SHP77 (cell line): ENCODE measurements around the gene ANKRD42.
"Not testable (repeated sequence)": the region's sequence is repeated elsewhere in the genome, so short reads cannot be mapped to it uniquely, and the experiment has no call there.

Source experiments
- DNase-seq, 2 experiments: peaks; one replicate each; lab custom pipeline; 2025; lab: John Stamatoyannopoulos, UW

ANKRD42 gene

DNA sequence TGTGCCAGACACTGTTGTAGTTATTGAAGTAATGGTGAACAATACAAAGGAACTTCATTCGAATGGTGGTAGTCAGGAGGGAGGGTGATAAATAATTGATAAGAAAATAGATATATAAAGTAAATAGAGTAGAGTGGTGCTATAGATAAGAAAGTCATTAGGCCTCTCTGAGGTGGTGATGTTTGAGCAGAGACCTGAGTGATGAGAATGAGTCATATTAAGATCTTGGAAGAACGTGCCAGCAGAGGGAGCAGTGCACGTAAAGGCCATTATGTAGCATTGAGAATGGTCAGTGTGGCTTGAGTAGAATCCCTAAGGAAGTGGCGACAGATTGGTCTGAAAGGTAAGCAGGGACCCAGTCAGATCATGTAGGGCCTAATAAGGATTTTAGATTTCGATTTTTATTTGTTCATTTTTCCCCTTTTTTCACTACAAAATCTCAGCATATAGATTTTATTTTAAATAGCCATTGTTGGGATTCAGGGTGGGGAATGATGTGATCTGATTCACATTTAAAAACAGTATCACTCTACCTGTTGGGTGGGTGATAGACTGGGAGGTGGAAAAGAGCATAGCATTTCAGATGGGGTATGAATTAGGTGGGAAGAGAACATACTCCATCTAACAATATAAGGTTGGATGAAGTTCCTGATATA lies 47.9 kb downstream of the ANKRD42 start:
- peak; percentile 35 to 62 for DNase-seq

DNA sequence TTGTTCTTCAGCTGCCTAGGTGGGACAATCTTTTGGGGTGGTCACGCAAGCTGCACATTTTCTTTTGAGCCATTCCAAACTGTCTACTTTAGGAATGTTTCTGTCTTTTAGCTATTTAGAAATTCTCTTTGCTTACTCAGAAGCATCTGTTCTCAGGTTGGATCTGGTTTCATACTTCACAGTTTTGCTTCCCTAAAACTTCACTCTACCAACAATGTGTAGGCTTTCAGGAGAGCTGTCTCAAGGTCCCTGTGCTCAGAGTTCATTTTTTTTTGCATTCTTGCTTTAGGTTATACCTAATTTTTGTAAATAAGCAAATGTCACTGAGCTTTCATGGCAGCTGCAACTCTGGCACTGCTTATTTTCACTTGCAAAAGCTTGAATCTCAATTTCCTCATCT lies 55.9 kb downstream of the ANKRD42 start:
- no peak for DNase-seq

DNA sequence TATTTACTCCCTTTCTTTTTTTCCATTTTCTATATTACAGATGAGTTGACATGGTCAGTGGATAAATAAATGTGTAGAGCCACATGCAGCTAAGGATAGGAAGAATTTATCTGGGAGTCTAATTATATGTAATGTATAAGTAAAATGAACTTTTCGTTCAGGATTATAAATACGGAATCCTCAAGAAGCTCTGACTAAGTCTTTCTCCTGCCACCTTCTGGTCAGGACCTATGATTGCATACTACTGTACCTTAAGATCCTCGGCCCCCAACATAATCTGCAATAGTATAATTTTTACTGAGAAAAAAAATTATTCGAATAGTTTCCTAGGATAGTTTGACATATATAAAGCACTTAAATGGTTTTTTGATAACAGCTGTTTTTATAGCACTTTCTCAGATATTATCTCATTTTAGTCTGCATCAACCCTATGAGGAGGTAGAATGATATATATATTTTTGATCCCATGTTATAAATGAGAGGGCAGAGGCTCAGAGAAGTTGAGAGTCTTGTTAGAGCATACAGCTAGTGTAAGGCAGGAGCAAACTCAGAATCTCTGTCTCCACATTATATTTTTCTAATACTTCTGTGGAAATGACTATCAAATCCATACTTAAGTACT lies 56.6 kb downstream of the ANKRD42 start:
- DNase-seq = peak in 1 of 2 experiments; percentile 30

DNA sequence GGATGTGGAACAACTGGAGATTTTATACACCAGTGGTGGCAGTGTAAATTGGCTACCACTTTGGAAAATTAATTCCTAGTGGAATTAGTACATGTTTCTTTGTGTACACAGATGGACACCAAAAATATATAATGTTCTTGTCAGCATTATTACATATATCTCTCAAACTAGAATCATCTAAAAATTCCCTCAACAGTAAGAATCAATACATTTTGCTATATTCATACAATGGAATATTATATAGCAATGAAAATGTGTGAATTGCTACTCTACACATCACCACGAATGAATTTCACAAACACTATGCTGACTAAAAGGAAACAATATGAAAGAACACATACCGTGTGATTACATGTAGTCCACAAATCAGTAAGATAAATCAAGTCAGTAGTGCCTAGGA lies 58.8 kb downstream of the ANKRD42 start:
- no peak for DNase-seq

DNA sequence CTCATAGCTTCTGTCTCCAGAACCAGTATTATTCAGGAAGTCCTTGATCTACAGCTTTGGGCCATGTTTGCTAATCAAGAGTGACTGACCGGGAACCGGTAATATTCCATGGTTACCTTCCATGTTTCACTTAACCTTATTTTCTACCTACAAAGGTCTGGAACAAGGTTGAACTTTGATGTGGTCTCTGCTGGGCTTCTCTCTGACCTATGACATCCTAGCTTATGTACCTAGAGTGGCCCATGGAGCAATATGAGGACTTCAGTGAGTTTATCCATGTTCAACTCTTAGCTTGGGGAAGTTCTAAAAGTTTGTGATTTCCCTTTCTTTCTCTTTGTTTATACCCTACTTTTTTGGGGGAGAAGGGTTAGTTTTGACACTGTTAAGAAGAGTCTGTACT lies 59.4 kb downstream of the ANKRD42 start:
- DNase-seq = no peak

DNA sequence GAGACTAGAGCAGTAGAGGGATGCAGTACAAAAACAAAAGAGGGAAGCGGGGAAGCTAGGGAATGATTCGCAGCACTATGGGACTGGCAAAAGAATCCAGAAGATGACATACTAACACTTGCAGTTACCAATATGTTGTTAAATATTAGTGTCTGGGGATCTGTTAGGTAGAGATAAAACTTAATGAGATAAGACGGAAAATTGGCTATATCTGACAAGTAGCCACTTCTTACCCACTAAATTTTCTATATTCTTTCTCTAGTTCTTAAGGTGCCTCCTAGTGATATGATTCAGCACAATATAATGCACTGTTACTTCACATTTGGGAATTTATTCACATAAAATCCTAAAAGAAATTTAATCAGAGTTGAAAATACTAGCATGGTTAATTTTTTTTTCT lies 61.9 kb downstream of the ANKRD42 start:
- DNase-seq = no peak

DNA sequence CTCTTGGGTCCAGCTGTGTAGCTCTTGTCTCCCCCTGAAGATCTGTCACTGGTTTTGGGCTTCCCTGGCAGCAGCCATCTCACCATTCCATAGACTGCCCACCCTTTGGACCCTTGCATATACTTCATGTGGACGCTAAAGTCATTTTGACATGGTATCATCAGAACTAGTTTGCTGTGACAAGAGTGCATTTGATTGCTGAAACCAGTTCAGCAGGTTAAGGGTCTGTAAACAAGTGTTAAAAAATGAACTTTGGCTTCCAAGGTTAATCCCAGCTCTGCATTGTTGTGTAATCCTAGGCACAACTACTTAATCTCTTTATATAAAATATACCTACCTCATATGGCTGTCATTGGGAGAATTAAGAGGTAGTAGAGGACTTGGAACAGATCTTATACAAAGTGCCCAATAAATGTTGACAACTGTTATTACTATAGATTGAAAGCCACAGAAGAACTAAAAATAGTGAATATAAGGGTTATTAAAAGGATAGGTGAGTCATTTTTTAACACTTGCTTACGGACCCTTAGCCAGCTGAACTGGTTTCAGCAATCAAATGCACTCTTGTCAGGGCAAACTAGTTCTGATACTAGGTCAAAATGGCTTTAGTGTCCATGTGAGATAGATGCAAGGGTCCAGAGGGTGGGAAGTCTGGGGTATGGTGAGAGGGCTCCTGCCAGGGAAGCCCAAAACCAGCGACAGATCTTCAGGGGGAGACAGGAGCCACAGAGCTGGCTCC lies 63.3 kb downstream of the ANKRD42 start:
- DNase-seq = no peak

DNA sequence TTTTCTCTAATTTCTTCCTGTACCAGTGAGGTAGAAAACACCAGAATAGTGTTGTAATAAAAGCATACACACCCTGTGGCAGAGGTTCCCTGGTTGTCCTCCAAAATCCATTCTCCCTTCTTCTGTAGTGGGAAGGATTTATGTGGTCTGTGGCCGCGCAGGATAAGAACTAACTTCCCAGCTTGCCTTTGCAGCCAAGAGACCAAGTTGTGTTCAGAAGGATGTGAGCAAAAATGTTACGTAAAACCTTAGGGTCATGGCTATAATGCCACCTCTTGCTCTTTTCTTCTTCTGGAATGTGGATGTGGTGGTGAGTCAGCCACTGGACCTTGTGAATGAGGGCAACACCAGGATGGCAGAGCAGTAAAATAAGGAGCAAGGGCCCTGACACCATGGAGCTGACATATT lies 64.3 kb downstream of the ANKRD42 start:
- DNase-seq = no peak

DNA sequence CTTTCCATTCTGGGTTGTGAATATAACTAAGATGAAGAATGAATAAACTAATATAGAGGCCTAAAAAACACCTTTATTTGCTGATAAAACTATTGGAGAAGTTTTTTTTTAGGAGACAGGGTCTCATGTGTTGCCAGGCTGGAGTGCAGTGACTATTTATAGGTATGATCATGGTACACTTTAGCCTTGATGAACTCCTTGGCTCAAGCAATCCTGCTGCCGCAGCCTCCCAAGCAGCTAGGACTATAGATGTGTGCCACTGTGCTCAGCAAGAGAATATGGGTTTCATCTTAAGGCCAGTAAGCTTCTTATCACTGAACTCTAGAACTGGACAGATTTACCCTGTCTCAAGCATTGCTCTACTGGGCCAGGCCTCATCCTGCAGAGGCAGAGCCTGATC lies 66.0 kb downstream of the ANKRD42 start:
- no peak for DNase-seq

DNA sequence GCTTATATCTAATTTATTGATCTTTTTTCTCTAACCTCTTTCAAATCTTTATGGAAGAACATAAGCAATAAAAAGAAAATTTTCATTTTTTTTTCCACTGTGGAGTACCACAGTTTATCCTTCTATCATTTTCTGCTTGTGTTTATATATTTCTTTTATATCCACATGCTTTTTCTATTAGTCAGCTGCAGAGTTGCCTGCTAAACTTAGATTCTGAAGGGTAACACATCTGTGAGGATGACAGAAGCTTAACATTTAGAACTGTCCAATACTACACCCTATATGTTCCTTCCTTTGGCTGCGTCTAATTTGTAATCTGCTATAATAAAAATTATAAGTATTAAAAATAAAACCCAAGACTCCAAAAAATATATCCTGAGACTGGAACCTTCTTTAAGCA lies 71.8 kb downstream of the ANKRD42 start:
- no peak for DNase-seq

DNA sequence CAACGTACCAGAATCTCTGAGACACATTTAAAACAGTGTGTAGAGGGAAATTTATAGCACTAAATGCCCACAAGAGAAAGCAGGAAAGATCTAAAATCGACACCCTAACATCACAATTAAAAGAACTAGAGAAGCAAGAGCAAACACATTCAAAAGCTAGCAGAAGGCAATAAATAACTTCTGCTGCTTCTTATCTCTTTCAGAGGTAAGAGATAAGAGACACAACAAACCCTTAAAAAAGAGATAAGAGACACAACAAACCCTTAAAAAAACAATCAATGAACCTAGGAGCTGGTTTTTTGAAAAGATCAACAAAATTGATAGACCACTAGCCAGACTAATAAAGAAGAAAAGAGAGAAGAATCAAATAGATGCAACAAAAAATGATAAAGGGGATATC lies 75.6 kb downstream of the ANKRD42 start:
- DNase-seq = not testable (repeated sequence)

DNA sequence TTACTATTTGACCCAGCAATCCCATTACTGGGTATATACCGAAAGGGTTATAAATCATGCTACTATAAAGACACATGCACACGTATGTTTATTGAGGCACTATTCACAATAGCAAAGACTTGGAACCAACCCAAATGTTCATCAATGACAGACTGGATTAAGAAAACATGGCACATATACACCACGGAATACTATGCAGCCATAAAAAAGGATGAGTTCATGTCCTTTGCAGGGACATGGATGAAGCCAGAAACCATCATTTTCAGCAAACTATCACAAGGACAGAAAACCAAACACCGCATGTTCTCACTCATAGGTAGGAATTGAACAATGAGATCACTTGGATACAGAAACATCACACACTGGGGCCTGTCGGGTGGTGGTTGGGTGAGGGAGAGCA lies 78.2 kb downstream of the ANKRD42 start:
- DNase-seq = not testable (repeated sequence)

DNA sequence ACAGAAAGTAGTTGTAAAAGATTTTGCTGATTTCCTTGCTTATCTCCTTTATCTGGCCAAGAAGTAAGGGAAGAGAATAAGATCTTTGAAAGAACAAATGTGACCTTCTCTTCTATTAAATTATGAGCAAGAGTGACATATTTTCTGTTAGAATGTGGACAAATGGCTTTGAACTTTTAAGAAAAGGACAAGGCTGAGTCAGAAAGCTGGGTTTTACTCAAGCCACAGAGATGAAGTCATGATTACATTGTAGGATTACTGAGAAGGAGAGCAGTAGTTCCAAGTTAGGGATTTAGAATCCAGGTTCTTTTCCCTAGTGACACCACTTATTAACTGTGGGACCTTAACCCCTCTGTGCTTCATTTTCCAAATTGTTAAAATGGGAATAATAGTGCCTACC lies 79.1 kb downstream of the ANKRD42 start:
- no peak for DNase-seq

DNA sequence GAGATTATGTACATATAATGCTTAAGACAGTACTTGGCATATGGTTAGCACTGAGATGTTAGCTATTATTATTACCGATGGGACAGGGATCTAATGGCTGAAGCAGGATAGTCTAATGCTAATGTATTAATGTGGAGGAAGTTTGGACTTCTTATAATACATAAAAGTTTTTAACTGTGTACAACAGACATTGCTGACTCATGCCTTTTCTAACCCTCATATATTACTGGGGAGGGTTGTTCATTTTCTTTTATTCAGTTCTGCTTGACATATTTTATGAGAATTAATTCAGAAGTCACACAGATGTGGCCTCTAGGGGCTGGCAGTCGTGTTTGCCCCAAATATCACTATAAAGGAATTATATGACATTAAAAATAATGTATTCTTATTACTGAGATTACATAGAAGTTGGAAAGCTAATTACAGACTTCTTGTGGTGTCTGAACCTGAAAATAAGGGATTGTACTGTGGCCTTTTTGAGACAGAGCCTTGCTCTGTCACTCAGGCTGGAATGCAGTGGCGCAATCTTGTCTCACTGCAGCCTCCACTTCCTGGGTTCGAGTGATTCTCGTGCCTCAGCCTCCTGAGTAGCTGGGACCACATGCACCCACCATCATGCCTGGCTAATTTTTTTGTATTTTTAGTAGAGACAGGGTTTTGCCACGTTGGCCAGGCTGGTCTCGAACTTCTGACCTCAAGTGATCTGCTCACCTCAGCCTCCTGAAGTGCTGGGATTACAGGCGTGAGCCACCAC lies 82.6 kb downstream of the ANKRD42 start:
- DNase-seq = no peak

DNA sequence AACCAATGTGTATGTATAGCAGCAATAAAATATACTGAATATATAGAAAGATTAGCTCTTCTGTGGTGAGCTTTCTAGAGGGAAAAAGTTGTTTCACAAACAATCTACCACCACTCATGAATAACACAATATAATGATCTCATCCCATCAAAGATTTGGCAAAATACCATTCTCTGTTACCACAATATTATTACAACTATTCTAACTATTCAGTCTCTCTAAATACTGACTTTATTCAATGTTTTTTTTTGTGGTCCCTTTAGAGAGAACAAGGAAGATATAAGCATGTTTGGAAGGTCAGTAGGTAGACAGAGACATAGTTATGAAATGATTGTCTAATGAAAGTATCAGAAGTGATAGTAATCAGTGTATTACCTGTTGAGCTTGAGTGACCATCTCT lies 84.8 kb downstream of the ANKRD42 start:
- no peak for DNase-seq

DNA sequence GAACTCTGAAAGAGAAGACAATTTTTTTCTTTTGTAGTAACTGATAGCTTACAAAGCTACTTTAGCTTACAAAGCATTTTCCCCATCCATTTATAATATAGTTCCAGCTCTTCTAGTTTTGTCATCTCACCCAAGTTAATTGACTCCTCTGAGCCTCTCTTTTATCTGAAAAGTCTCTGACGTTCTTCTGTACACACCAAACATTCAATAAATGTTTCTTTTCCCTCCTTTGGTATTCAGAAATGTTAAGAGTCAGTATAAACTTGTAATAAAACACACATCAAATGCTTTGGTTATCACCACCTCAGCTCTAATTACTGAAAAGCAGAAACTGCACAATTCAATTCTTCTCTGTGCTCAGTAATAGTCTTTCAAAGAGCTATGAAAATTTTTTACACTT lies 86.7 kb downstream of the ANKRD42 start:
- DNase-seq = no peak

DNA sequence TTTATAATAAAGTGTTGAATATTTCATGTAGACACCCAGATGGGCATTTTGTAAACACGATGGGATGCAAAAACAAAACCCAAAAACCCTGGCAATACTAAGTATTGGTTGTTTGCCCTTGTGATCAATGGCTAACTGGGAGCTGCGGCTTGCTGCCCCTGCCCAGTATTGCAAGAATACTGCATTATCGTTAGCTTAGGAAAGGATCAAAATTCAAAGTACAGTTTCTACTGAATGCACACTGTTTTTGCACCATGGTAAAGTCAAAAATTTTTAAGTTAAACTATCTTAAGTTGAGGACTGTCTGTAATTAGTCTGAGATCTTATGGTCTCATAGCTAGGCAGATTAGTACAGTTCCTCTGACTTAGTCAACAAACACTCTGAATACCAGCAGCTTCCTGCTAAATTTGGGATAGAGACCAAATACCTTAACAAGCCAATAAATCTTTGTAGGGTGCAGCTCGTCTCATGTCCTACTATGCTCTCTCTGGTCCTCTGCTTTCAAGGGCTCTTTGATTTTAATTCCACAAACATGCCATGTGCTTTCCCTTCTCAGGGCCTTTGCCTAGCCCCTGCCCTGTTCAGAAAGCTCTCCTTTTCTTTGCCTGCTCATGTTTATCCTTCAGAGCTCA lies 88.7 kb downstream of the ANKRD42 start:
- DNase-seq = no peak

DNA sequence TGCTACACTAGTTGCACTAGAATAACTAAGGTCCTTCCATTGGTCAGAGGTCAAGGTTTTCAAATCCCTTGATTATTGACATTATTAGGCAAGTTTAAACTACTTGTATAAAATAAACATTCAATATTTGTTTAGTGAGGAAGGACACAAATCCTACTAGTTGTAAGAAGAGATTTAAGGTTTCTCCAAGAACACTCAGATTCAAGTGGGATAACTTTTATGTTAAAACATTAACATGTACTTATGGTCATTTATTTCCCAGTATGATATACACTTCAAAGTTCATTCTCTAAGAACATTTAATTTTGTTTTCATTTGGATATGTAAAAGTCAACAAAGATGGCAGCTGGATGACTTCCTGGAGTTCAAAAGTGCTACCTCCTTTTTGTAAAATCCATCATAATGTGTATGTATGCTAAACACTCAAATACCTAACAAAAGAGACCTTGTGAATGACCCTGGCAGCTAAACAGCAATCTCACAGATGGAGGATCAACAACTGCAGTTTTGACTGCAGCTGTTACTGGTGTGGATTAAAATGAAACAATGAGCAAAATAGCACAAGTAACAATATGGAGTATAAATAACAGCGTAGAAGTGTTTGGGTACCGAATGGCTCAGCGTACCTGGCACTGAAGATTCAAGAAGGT lies 91.1 kb downstream of the ANKRD42 start:
- DNase-seq = no peak

DNA sequence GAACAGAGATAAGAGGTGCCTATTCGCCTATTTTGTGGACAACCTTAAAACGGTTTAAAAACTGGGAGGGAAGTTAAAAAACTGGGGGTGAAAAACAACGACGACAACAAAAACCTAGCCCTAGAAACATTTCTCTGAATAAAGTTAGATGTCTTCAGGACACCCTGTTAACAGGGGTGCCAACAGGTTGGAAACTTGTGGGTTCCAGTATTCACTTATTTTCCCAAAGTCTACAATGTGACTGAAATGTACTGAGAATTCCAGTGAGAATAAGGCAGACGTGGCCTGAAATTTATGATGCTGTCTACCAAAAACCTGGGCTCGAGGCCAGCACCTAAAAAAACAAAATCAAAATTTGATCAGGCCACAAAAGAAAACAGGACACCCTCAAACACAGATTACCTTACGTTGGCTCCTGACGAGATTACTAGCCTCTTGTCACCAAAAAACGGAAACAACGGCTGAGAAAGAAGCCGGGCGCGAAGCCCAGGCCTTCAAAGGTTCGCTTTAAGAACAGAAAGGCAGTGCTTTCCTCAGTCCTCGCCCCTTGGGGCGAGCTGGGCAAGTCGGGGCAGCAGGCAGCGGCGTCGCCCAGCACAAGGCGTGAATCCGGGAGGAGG lies 91.7 kb downstream of the ANKRD42 start:
- DNase-seq = no peak

DNA sequence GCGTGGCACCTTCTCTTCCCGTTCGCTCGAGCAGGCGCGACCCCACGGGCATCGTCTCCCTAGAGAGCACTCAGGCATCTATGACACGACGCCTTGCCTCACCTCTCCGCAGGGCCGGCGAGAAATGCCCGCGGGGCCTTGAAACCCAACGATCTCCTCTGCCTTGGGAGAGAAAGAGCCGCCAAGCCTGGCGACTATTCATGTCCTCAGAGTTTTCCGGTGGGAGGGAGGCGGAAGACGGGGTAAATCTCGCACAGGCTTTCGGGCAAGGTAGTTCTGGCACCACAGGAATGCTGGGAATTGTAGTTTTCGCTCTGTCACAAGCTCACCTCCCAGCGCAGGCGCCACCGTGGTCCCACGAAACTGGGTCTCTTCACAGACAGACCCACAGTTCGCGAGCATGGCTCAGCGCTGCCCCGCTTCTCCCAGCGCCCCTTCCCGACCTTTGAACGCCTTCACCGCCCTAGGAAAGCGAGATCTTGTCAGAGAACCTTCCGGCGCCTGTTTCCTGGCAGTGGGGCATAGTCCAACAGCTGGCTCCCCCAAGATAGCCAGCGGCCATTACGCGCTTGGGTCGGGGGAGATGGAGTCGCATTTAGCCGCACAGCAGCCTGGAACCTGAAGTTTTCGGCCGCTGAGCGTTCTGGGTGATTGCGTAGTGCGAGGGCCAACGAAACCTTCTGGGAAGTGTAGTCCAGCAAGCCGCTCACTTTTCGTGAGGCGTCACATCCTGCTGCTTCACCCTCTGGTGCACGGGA lies 92.4 kb downstream of the ANKRD42 start, which contains the start of gene CCDC90B:
Gene CCDC90B, minus strand, starts transcription at position 597 of the 758 bp plus-strand sequence. Its CDS starts 395 bp downstream, at position 202.
- peak; percentile 96 for DNase-seq
